HepG2 (cell line): ENCODE data around the gene RUNX3. TPM values are rescaled to one million over a fixed set of nuclear protein-coding genes. Genes with fewer than 3 reads are reported as not detected.

Experiments
- AFF4 ChIP-seq: sonication (generic); formaldehyde crosslinking; IDR thresholded peaks from 2 replicates; pipeline ENCODE4 v1.4.0; 2020; ENCODE audit warnings: missing genetic modification reagents
- CREB1 ChIP-seq, 2 experiments: fragments of 450-650 bp in 1 of 2; IDR thresholded peaks; 2 replicates each; pipeline ENCODE4 v1.6.1; 2016 to 2017; ENCODE audit warnings: control low read depth in 1 of 2, mild to moderate bottlenecking in 1 of 2, missing compliant biosample characterization in 1 of 2, missing genetic modification characterization in 1 of 2
- ELF3 ChIP-seq: IDR thresholded peaks from 2 replicates; pipeline ENCODE4 v1.6.1; 2016; ENCODE audit warnings: missing genetic modification reagents, missing compliant biosample characterization
- FOXO4 ChIP-seq: sonication (generic); formaldehyde crosslinking; conservative IDR thresholded peaks from 2 replicates; pipeline ENCODE4 v1.8.1; 2023; ENCODE audit warnings: missing genetic modification reagents
- GABPA ChIP-seq, 2 experiments: IDR thresholded peaks; 2 replicates each; pipeline ENCODE4 v1.6.1; 2011 to 2016; ENCODE audit warnings: low read depth in 2 of 2, low read length in 1 of 2, missing biosample characterization in 1 of 2, missing genetic modification characterization in 1 of 2
- IRF2 ChIP-seq: IDR thresholded peaks from 2 replicates; pipeline ENCODE4 v1.6.1; 2018; ENCODE audit warnings: missing genetic modification reagents, missing compliant biosample characterization
- RAD21 ChIP-seq: fragments of 450-650 bp; formaldehyde crosslinking; IDR thresholded peaks from 2 replicates; pipeline ENCODE4 v1.5.0; 2020; ENCODE audit warnings: mild to moderate bottlenecking
- RARG ChIP-seq: sonication (generic); formaldehyde crosslinking; IDR thresholded peaks from 2 replicates; pipeline ENCODE4 v1.4.0; 2020; ENCODE audit warnings: low read depth, mild to moderate bottlenecking, missing genetic modification reagents
- SMC3 ChIP-seq: IDR thresholded peaks from 2 replicates; pipeline ENCODE4 v1.6.1; 2011; ENCODE audit warnings: low read length, improper control_type of control experiment
- USF2 ChIP-seq, 2 experiments: sonication (generic) in 1 of 2; formaldehyde crosslinking in 1 of 2; IDR thresholded peaks; 2 replicates each; pipeline versions ENCODE4 v1.5.1 to v1.6.1; 2011 to 2020; ENCODE audit warnings: borderline replicate concordance in 1 of 2, low read depth in 1 of 2, low read length in 1 of 2, mild to moderate bottlenecking in 1 of 2, missing genetic modification reagents in 1 of 2, moderate library complexity in 1 of 2
- ZBTB3 ChIP-seq: sonication (generic); formaldehyde crosslinking; IDR thresholded peaks from 2 replicates; pipeline ENCODE4 v1.4.0; 2020; ENCODE audit warnings: low read depth, mild to moderate bottlenecking, moderate library complexity, missing genetic modification reagents, borderline replicate concordance
- ZMAT3 ChIP-seq: sonication (generic); formaldehyde crosslinking; conservative IDR thresholded peaks from 2 replicates; pipeline ENCODE4 v1.7.0; 2021; ENCODE audit warnings: missing genetic modification reagents
- ZNF557 ChIP-seq: sonication (generic); formaldehyde crosslinking; IDR thresholded peaks from 2 replicates; pipeline ENCODE4 v1.4.0; 2020; ENCODE audit warnings: missing genetic modification reagents
- polyA plus RNA-seq, 8 experiments: library from polyadenylated mRNA; depleted of rRNA in 3 of 8; stranded (reverse) in 7 of 8; unstranded in 1 of 8; fragments of >200 nt; fragmentation: Illumina TruSeq in 4 of 8; extraction: Trizol in 4 of 8; gene quantifications; 2 replicates each; pipeline versions ENCODE4 v1.2.1 to v1.2.3, GENCODE V29; 2011 to 2016; ENCODE audit warnings: low read depth in 4 of 8, missing spikeins in 1 of 8, mixed read lengths in 1 of 8; ENCODE audit not compliant: insufficient read depth in 1 of 8
- total RNA-seq, 5 experiments: library from RNA; depleted of rRNA; stranded (reverse); fragments of >200 nt; fragmentation: Illumina TruSeq; extraction: Trizol; gene quantifications; 2 replicates each; pipeline ENCODE4 v1.2.3, GENCODE V29; 2016; ENCODE audit warnings: low read depth in 1 of 5
- TF ChIP-seq, protein P1 (sequence below): sonication (generic); formaldehyde crosslinking; IDR thresholded peaks from 2 replicates; pipeline ENCODE4 v1.4.0; 2020; ENCODE audit warnings: missing genetic modification reagents
- TF ChIP-seq, protein P2 (sequence below): sonication (generic); formaldehyde crosslinking; IDR thresholded peaks from 2 replicates; pipeline ENCODE4 v1.4.0; 2020; ENCODE audit warnings: mild to moderate bottlenecking, missing genetic modification reagents

Gene RUNX3
- total and polyA plus RNA-seq, 2 of the 13 experiments (the other 11 are each of a cell fraction or from before 2014, with no cell fraction given), result 0.04 to 0.22 TPM

GRCh38 chr1:24910751-24911650 is 19.1 kb downstream of the RUNX3 start (continued):
- no peak for TF ChIP-seq AFF4 (CRISPR knock-in tag)
- TF ChIP-seq, protein P1, sequence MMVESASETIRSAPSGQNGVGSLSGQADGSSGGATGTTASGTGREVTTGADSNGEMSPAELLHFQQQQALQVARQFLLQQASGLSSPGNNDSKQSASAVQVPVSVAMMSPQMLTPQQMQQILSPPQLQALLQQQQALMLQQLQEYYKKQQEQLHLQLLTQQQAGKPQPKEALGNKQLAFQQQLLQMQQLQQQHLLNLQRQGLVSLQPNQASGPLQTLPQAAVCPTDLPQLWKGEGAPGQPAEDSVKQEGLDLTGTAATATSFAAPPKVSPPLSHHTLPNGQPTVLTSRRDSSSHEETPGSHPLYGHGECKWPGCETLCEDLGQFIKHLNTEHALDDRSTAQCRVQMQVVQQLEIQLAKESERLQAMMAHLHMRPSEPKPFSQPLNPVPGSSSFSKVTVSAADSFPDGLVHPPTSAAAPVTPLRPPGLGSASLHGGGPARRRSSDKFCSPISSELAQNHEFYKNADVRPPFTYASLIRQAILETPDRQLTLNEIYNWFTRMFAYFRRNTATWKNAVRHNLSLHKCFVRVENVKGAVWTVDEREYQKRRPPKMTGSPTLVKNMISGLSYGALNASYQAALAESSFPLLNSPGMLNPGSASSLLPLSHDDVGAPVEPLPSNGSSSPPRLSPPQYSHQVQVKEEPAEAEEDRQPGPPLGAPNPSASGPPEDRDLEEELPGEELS (CRISPR knock-in tag), result peak; percentile 90
- TF ChIP-seq ZMAT3 (CRISPR knock-in tag), result no peak
- TF ChIP-seq CREB1 (IDR thresholded peaks at IDR 0.05), result peak; percentile 73
- TF ChIP-seq CREB1 (CRISPR knock-in tag; IDR thresholded peaks at IDR 0.05), result peak; percentile 61
- TF ChIP-seq, protein P2, sequence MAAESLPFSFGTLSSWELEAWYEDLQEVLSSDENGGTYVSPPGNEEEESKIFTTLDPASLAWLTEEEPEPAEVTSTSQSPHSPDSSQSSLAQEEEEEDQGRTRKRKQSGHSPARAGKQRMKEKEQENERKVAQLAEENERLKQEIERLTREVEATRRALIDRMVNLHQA (CRISPR knock-in tag), result no peak
- TF ChIP-seq RARG (CRISPR knock-in tag), result no peak
- no peak for TF ChIP-seq GABPA (IDR thresholded peaks at IDR 0.05; ENCODE audit: low read depth, low read length)
- peak; percentile 64 for TF ChIP-seq GABPA (CRISPR knock-in tag; IDR thresholded peaks at IDR 0.05; ENCODE audit: low read depth)
- peak; percentile 78 for TF ChIP-seq ELF3 (CRISPR knock-in tag)
- no peak for TF ChIP-seq SMC3
- no peak for TF ChIP-seq FOXO4 (CRISPR knock-in tag)
- TF ChIP-seq IRF2, result peak; percentile 61
- TF ChIP-seq ZNF557 (CRISPR knock-in tag), result 0 out of 2 replicates have a peak, but pooled peaks have one; percentile 27
- no peak for TF ChIP-seq ZBTB3 (CRISPR knock-in tag)
- TF ChIP-seq RAD21, result no peak
- TF ChIP-seq USF2 (IDR thresholded peaks at IDR 0.05; ENCODE audit: low read depth, low read length), result peak; percentile 54
- TF ChIP-seq USF2 (CRISPR knock-in tag; IDR thresholded peaks at IDR 0.05; ENCODE audit: borderline replicate concordance), result peak; percentile 77
